ENCODE data around the gene FYB2.

- TF ChIP-seq CTCF (IDR thresholded peaks at IDR 0.05) (no peak), POLR2A (IDR thresholded peaks at IDR 0.05) (no peak)
These were observed 106.1 kb downstream of the FYB2 start for GRCh38 chr1:56713112-56713511.
